HUDEP-2 (cell line): Measurements from ENCODE around the gene SULT1C4.
"Not testable (repeated sequence)": the region's sequence is repeated elsewhere in the genome, so short reads cannot be mapped to it uniquely, and the experiment has no call there.

Source experiments
- DNase-seq, 76 experiments: peaks; one replicate each; lab custom pipeline; 2025; ENCODE audit not compliant: unreplicated experiment in 76 of 76; lab: John Stamatoyannopoulos, UW

Gene SULT1C4

GRCh38 chr2:108377815-108378630 lies at the start of gene SULT1C4:
SULT1C4 (plus strand) TSS chr2:108377954; CDS start chr2:108378338, 384 bp downstream.
- no peak for DNase-seq

GRCh38 chr2:108329771-108330170 lies 48.0 kb upstream of the SULT1C4 start:
- no peak for DNase-seq

DNA sequence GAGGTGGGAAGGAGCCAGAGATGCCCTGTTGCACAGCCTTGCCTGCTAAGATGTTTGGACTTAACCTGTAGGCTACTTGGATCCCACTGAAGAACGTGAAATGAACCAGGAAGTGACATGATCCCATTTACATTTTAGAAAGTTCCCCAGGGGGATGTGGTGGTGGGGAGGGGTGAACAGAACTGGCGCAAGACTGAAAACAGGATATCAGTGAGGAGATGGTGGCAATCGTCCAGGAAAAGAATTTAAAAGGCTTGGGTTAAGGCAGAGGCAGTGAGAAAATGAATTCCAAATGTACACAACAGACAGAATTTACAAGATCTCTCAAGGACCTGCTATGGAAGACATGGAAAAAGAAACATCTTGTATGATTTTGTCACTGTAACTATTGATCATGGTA lies 46.8 kb upstream of the SULT1C4 start:
- no peak for DNase-seq

DNA sequence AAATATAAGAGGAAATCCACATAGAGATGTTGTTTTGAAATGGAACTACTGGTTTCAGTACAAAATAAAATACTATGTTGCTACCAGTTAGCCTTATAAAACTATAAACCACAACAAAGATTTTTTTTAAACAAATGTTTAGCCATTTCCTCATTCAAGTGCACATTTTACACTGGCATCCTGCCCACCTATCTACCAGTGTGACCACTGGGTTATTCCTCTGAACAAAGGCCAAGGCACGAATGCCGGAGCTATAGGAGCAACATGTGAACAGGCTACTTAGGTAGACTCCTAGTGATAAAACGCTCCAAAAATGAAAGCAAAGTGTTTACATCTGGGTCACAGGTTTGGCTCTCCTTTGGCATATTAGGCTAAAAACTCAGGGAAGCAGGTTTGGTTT lies 31.8 kb upstream of the SULT1C4 start:
- DNase-seq, result no peak

DNA sequence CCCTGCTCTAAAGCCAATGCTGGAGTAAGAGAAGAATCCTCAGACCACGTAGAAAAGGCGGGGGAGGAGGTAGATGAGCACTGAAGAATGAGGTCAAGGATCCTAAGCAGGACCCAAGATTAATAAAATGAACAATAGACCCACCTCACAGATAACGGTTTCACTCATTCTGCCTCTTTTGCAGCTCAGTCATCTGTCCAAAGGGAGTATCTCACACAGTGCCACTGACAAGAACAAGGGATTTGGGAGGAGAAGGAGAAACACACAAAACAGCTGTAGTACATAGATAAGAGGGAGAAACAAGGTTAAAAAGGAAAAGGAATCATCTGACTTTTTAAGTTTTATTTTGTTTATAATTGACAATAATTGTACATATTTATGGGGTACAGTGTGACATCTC lies 30.9 kb upstream of the SULT1C4 start:
- DNase-seq, result no peak

GRCh38 chr2:108347786-108348185 lies 30.0 kb upstream of the SULT1C4 start:
- no peak for DNase-seq

DNA sequence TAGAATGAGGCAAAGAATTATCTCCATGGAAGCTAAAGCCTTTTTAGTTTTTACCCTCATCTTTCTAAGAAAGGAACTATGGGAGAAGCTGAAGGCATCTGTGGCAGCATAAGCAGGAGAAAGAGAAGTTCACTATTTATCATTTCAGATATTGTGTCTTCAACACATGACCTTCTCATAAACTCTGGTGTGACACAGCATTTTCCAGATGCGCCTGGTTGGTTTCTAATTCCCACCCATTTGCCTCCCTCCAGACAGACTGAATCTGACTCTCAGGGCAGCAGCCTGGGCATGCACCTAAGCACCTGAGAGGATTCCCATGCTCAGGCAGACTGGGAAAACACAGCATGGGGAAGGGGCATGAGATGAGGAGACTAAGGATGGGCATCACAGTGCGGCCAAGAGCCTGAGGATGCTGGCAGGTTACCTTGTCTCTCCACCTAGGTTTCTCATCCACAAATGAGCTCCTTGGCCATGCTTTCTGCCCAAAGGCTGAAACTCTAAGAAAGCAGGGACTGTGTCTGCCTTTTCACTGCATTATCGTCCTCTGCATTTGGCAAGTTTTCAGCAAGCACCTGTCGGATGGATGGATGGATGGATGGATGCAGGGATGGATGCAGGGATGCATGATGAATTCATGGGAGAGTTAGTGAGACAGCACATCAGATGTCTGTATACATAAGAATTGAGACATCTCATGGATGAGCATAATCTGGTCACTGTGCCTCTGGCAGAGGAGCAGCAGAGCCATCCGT lies 28.8 kb upstream of the SULT1C4 start:
- DNase-seq, result no peak

GRCh38 chr2:108349571-108349928 lies 28.2 kb upstream of the SULT1C4 start:
- DNase-seq, result no peak

GRCh38 chr2:108351889-108352288 lies 25.9 kb upstream of the SULT1C4 start:
- DNase-seq, result no peak

DNA sequence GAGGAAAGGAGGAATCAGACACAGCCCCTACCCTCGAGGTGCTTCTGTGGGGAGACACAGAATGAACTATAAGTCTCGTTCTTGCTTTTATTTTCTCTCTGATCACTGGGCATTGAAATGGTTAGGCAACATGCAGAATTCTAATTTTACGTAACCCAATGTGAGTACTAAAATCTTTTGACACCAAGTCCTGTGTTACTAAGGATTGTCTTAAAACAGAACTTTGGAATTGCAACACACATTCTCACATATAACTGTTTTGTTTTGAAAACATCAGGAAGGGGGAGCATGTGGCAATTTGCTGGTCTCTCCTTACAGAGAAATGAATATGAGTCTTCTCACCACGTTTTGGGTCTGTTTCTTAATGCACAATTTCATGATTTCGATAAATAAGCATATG lies 23.6 kb upstream of the SULT1C4 start:
- no peak for DNase-seq

- no peak for DNase-seq
Measured at GRCh38 chr2:108355906-108356734, 21.6 kb upstream of the SULT1C4 start.

DNA sequence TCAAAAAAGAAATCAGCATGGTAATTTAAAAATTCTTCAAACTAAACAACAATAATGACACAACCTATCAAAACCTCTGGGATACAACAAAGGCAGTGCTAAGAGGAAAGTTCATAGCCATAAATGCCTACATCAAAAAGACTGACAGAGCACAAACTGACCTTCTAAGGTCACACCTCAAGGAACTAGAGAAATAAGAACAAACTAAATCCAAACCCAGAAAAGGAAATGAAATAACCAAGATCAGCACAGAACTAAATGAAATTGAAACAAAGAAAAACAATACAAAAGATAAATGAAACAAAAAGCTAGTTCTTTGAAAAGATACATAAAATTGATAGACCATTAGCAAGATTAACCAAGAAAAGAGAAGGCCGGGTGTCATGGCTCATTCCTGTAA lies 18.4 kb upstream of the SULT1C4 start:
- DNase-seq, result not testable (repeated sequence)

GRCh38 chr2:108360776-108361468 lies 16.8 kb upstream of the SULT1C4 start:
- no peak for DNase-seq

- DNase-seq, result no peak
Measured at GRCh38 chr2:108363024-108363907, 14.5 kb upstream of the SULT1C4 start.

DNA sequence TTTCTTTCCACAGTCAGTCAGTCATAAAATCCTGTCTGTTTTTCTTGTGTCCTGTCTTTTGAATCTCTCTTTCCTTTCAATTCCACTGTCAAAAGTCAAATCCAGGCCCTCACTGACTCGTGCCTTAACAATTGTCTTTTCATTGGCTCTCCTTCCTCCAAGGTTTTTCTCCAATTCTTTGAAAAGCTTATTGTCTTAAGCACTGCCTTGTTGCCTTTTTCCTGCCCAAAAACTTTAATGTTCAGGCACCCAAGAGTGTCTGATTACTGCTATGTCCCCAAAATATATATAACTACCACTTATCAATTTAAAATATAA lies 13.9 kb upstream of the SULT1C4 start:
- no peak for DNase-seq

GRCh38 chr2:108364676-108365297 lies 13.0 kb upstream of the SULT1C4 start:
- DNase-seq, result no peak

DNA sequence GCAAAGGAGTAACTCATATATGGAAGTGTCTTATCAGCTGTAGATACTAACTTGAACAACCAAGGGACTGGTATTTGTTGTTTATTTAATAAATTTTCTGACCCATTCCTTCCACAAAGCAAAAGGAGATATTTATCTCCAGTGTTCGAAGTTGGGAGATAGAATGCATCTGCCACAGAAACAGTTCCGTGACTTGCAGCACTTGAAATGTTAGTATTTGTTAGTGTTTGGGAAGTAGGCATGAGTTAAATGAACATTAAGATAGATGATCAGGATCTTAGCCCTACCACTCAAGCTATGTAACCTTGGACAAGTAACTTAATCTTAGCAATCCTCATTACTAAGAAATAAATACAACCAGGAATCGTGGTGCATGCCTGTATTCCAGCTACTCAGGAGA lies 12.1 kb upstream of the SULT1C4 start:
- no peak for DNase-seq

DNA sequence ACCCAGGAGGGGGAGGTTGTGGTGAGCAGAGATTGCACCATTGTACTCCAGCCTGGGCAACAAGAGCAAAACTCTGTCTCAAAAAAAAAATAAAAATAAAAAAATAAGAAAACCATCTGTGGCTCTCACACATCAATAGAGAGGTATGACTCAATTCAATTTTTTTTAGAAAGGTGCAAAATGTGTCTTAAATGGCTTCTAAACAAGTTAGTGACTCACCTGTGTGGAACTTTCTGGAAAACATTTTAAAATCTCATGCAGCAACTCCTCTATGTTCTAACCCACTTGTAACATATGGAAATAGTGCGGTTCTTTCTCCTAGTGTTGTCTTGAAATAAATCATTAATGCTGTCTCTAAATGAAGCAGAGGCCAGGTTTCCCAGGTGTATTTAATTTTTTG lies 10.7 kb upstream of the SULT1C4 start:
- no peak for DNase-seq

DNA sequence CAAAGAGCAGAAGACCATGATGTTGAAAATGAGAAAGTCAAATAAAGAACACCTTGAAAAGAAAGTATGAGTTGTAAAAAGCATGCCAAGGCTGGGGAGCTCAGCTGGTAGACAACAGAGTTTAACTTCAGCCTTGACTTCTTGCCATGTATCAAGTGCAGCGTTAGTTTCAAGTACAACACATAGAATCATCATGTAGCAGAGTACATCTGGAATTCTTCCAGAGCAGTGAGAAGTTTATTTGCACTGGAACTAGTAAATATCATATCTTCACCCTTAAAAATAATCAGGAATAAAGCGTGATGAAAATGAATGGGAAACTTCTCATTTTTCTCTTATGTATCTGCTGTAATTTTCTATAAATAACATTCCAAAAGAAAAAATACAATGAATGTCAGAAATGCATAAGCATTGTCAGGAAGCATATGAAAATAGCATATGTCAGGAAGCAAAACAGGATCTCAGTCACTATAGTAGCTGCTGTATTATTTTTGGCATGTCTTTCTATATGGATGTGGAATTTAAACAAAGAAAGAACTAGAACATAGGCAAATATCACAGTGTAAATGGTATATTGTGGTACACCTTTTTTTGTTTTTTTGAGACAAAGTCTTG lies 10.1 kb upstream of the SULT1C4 start:
- no peak for DNase-seq
